Spleen (tissue), 11 donors: ENCODE measurements around the gene C14orf132. TPM values are rescaled to one million over a fixed set of nuclear protein-coding genes. Genes with fewer than 3 reads are reported as not detected.

Experiments
- DNase-seq: peaks from one replicate; pipeline ENCODE4 v3.0.0-alpha.2; 2020
- H3K27ac ChIP-seq, 8 donors: fragments of 200-600 bp; sonication (generic) in 7 of 8; 1 replicate in 4 of 8; 2 replicates in 4 of 8; pipeline versions ENCODE4 v1.5.0 to v1.8.0; 2016 to 2021; ENCODE audit warnings: inconsistent platforms in 4 of 8, mild to moderate bottlenecking in 4 of 8, moderate library complexity in 1 of 8
- H3K27me3 ChIP-seq, 7 donors: fragments of 200-600 bp; sonication (generic) in 6 of 7; replicated peaks in 1 of 7; 1 replicate in 4 of 7; 2 replicates in 3 of 7; pipeline versions ENCODE4 v1.5.0 to v1.8.0; 2016 to 2021; ENCODE audit warnings: inconsistent platforms in 3 of 7, mild to moderate bottlenecking in 1 of 7
- H3K36me3 ChIP-seq, 6 donors: fragments of 200-600 bp; sonication (generic) in 5 of 6; 1 replicate in 4 of 6; 2 replicates in 2 of 6; pipeline versions ENCODE4 v1.5.0 to v1.8.0; 2016 to 2021; ENCODE audit warnings: inconsistent platforms in 2 of 6
- H3K4me1 ChIP-seq, 6 donors: fragments of 200-600 bp; sonication (generic) in 5 of 6; 1 replicate in 3 of 6; 2 replicates in 3 of 6; pipeline versions ENCODE4 v1.5.0 to v1.8.0; 2016 to 2021; ENCODE audit warnings: inconsistent platforms in 3 of 6
- H3K4me3 ChIP-seq, 8 donors: fragments of 200-600 bp; sonication (generic) in 7 of 8; 1 replicate in 4 of 8; 2 replicates in 4 of 8; pipeline versions ENCODE4 v1.5.0 to v1.8.0; 2016 to 2021; ENCODE audit warnings: inconsistent platforms in 4 of 8, mild to moderate bottlenecking in 4 of 8, moderate library complexity in 2 of 8
- H3K9me3 ChIP-seq, 8 donors: fragments of 200-600 bp; sonication (generic) in 7 of 8; 1 replicate in 4 of 8; 2 replicates in 4 of 8; pipeline versions ENCODE4 v1.5.0 to v1.8.0; 2016 to 2021; ENCODE audit warnings: inconsistent platforms in 4 of 8
- CTCF ChIP-seq, 11 experiments: fragments of 200-600 bp in 7 of 11; fragments of 450-650 bp in 4 of 11; sonication (generic) in 4 of 11; IDR thresholded peaks in 8 of 11; conservative IDR thresholded peaks in 3 of 11; 1 replicate in 7 of 11; 2 replicates in 4 of 11; pipeline versions ENCODE4 v1.4.0 to v1.8.0; 2016 to 2021; ENCODE audit warnings: antibody characterized with exemption in 11 of 11, inconsistent platforms in 4 of 11, mild to moderate bottlenecking in 1 of 11
- POLR2A ChIP-seq, 3 donors: fragments of 450-650 bp; IDR thresholded peaks; one replicate each; pipeline ENCODE4 v1.5.1; 2017; ENCODE audit warnings: antibody characterized with exemption in 3 of 3, mild to moderate bottlenecking in 1 of 3
- POLR2AphosphoS5 ChIP-seq, 3 donors: sonication (generic); formaldehyde crosslinking; IDR thresholded peaks; one replicate each; pipeline ENCODE4 v1.5.1; 2017; ENCODE audit warnings: antibody characterized with exemption in 3 of 3
- WGBS, 5 donors: extraction: QIAGEN DNeasy Blood & Tissue Kit in 3 of 5; methylation state at CpG; one replicate each; pipeline versions ENCODE4 v1.1.5 to v1.1.7; 2013 to 2018; 5-methylcytosine and 5-hydroxymethylcytosine counted together
- intact Hi-C: fragments of 100-400 bp; cut with DNase I; formaldehyde crosslinking; loops from one replicate; pipeline ENCODE4 v1.15.0; 2023; ENCODE audit warnings: low total_unique reads
- polyA plus RNA-seq, 3 donors: library from polyadenylated mRNA; stranded (reverse); fragments of 200-250 nt; gene quantifications; one replicate each; pipeline ENCODE4 v1.2.1, GENCODE V29; 2013
- total RNA-seq, 7 donors: library from RNA; depleted of rRNA in 3 of 7; stranded (reverse); fragments of >200 nt in 3 of 7; fragmentation: NEBNext Ultra II Directional in 4 of 7; extraction: Animal tissue kit (Norgen Biotek cat#: 25700) in 4 of 7; gene quantifications; one replicate each; pipeline versions ENCODE4 v1.1.0 to v1.2.1, GENCODE V29; 2016 to 2021
- donor health status: healthy with polysubstance abuse.
- donor health status: DM: no; HTN: no; CAD: no; lungs with moderate emphysema.
- donor health status: DM: no; HTN: no; CAD: no.
- donor health status: Bipolar disorder and iron deficiency.
- donor health status: healthy.
- donor health status: DM: no; HTN: no; CAD: no.
- donor health status: DM: yes; HTN: yes; CAD: no.

The C14orf132 gene
- total and polyA plus RNA-seq, 10 donors = 1.8 to 16.4 (median 7.8) TPM

GRCh38 chr14:96109596-96110355, 70.6 kb downstream of the C14orf132 start:
- H3K4me1 ChIP-seq = no peaks in the 10 kb centered on the region
- TF ChIP-seq POLR2A (IDR thresholded peaks at IDR 0.05) (no peak), POLR2AphosphoS5 (IDR thresholded peaks at IDR 0.05) (no peak), CTCF (IDR thresholded peaks at IDR 0.05 in 8 of 11, conservative IDR thresholded peaks at IDR 0.05 in 3 of 11) (no peak)
- H3K27me3 ChIP-seq = peaks cover 0 to 17% (median 0%) of the 10 kb centered on the region in 7 donors
- peaks cover 0 to 19% (median 11%) of the 10 kb centered on the region in 8 donors for H3K9me3 ChIP-seq
- H3K27ac ChIP-seq = no peak overlapping the region
- 87 to 94% (median 91%) methylated on average over 7 to 8 of the region's 8 CpGs for WGBS, 5 donors
- no peak for DNase-seq
- H3K4me3 ChIP-seq = no peak overlapping the region
- no peaks in the 10 kb centered on the region for H3K36me3 ChIP-seq
- intact Hi-C loops = loop anchor here (10.0 kb wide), 1 partner anchor 315 kb away; no protein-coding TSS in a partner anchor

GRCh38 chr14:96112032-96112431, 72.9 kb downstream of the C14orf132 start:
- no peak overlapping the region for H3K4me3 ChIP-seq
- no peaks in the 10 kb centered on the region for H3K4me1 ChIP-seq
- no peaks in the 10 kb centered on the region for H3K36me3 ChIP-seq
- intact Hi-C loops = no loop called here
- DNase-seq = no peak
- peaks cover 0 to 23% (median 11%) of the 10 kb centered on the region in 8 donors for H3K9me3 ChIP-seq
- no peak for TF ChIP-seq POLR2AphosphoS5 (IDR thresholded peaks at IDR 0.05)
- TF ChIP-seq CTCF (IDR thresholded peaks at IDR 0.05 in 8 of 11, conservative IDR thresholded peaks at IDR 0.05 in 3 of 11) = no peak
- no peak for TF ChIP-seq POLR2A (IDR thresholded peaks at IDR 0.05)
- WGBS, 5 donors = 54 to 77% (median 65%) methylated on average over 3 of the region's 3 CpGs
- H3K27ac ChIP-seq = no peak overlapping the region
- H3K27me3 ChIP-seq = peaks cover 0 to 17% (median 0%) of the 10 kb centered on the region in 7 donors

GRCh38 chr14:96114002-96114401, 74.8 kb downstream of the C14orf132 start:
- Histone ChIP-seq H3K27ac (no peak overlapping the region), H3K4me1 (no peaks in the 10 kb centered on the region), H3K9me3 (peaks cover 0 to 28% (median 11%) of the 10 kb centered on the region in 8 donors), H3K36me3 (no peaks in the 10 kb centered on the region), H3K27me3 (peaks cover 0 to 8% (median 0%) of the 10 kb centered on the region in 7 donors), H3K4me3 (no peak overlapping the region)
- DNase-seq = no peak
- intact Hi-C loops = no loop called here
- TF ChIP-seq POLR2AphosphoS5 (IDR thresholded peaks at IDR 0.05) (no peak), CTCF (IDR thresholded peaks at IDR 0.05 in 8 of 11, conservative IDR thresholded peaks at IDR 0.05 in 3 of 11) (no peak), POLR2A (IDR thresholded peaks at IDR 0.05) (no peak)

GRCh38 chr14:96117101-96117897, 78.1 kb downstream of the C14orf132 start:
- TF ChIP-seq POLR2AphosphoS5 (IDR thresholded peaks at IDR 0.05) = no peak
- Histone ChIP-seq H3K9me3 (peaks cover 0 to 28% (median 11%) of the 10 kb centered on the region in 8 donors), H3K4me3 (no peak overlapping the region), H3K36me3 (no peaks in the 10 kb centered on the region), H3K4me1 (peaks cover 0 to 11% (median 0%) of the 10 kb centered on the region in 6 donors), H3K27me3 (peaks cover 0 to 6% (median 0%) of the 10 kb centered on the region in 7 donors), H3K27ac (no peak overlapping the region)
- 69 to 80% (median 76%) methylated on average over 7 of the region's 7 CpGs for WGBS, 5 donors
- intact Hi-C loops = no loop called here
- no peak for DNase-seq
